SK-N-SH (cell line): ENCODE results near the gene UBE3D. TPM values are rescaled to one million over a fixed set of nuclear protein-coding genes. Genes with fewer than 3 reads are reported as not detected.

Experiments used
- CTCF ChIA-PET: fragments of 300-600, 350-600 bp; formaldehyde crosslinking; extraction: SDS; loops from one replicate; lab custom pipeline; 2021; lab: Yijun Ruan, JAX
- POLR2A ChIA-PET: fragments of 350-600 bp; sonication (Branson Sonifier 250); formaldehyde crosslinking; extraction: SDS; loops from one replicate; lab custom pipeline; 2020; ENCODE audit warnings: antibody characterized with exemption, inconsistent platforms; lab: Yijun Ruan, JAX
- DNase-seq: peaks from one replicate; pipeline ENCODE4 v3.0.0; 2012
- H2AFZ ChIP-seq: fragments of 200-600 bp; sonication (generic); 2 replicates; pipeline ENCODE4 v1.8.1; 2016; ENCODE audit warnings: antibody characterized with exemption, mild to moderate bottlenecking, low read depth
- H3F3A ChIP-seq: fragments of 200-600 bp; sonication (generic); replicated peaks from 2 replicates; pipeline ENCODE3; 2016; ENCODE audit warnings: antibody characterized with exemption, mild to moderate bottlenecking; ENCODE audit not compliant: insufficient read depth
- H3K27ac ChIP-seq, 2 experiments: fragments of 200-500 bp in 1 of 2; fragments of 200-600 bp in 1 of 2; sonication (Bioruptor generic) in 1 of 2; sonication (generic), shearing (Covaris generic) in 1 of 2; 2 replicates each; pipeline versions ENCODE4 v1.5.1 to v1.6.1; 2014 to 2016; ENCODE audit warnings: low read depth in 2 of 2, inconsistent platforms in 1 of 2, low read length in 1 of 2, mild to moderate bottlenecking in 1 of 2, mixed read lengths in 1 of 2
- H3K27me3 ChIP-seq: fragments of 200-600 bp; sonication (generic), shearing (Covaris generic); 2 replicates; pipeline ENCODE4 v1.6.1; 2016; ENCODE audit warnings: mixed run types; ENCODE audit not compliant: insufficient read depth
- H3K36me3 ChIP-seq, 2 experiments: fragments of 200-500 bp in 1 of 2; fragments of 200-600 bp in 1 of 2; sonication (Bioruptor generic) in 1 of 2; sonication (generic) in 1 of 2; replicated peaks in 1 of 2; 2 replicates each; pipeline versions ENCODE3 to v1.5.1; 2014 to 2016; ENCODE audit warnings: low read length in 1 of 2, mild to moderate bottlenecking in 1 of 2; ENCODE audit not compliant: insufficient read depth in 2 of 2, control insufficient read depth in 1 of 2
- H3K4me1 ChIP-seq, 2 experiments: fragments of 200-500 bp in 1 of 2; fragments of 200-600 bp in 1 of 2; sonication (Bioruptor generic) in 1 of 2; sonication (generic), shearing (Covaris generic) in 1 of 2; 2 replicates each; pipeline versions ENCODE4 v1.5.1 to v1.6.1; 2014 to 2016; ENCODE audit warnings: low read depth in 1 of 2, low read length in 1 of 2, mixed run types in 1 of 2; ENCODE audit not compliant: insufficient read depth in 2 of 2, control insufficient read depth in 1 of 2
- H3K4me2 ChIP-seq: fragments of 200-600 bp; sonication (generic), shearing (Covaris generic); 2 replicates; pipeline ENCODE4 v1.6.1; 2017; ENCODE audit warnings: mixed run types
- H3K4me3 ChIP-seq, 2 experiments: fragments of 200-500 bp in 1 of 2; fragments of 200-600 bp in 1 of 2; sonication (Bioruptor generic) in 1 of 2; sonication (generic), shearing (Covaris generic) in 1 of 2; 2 replicates each; pipeline versions ENCODE4 v1.5.1 to v1.8.1; 2014 to 2016; ENCODE audit warnings: low read depth in 2 of 2, inconsistent platforms in 1 of 2, low read length in 1 of 2, mild to moderate bottlenecking in 1 of 2, mixed read lengths in 1 of 2, moderate library complexity in 1 of 2
- H3K79me2 ChIP-seq: fragments of 200-600 bp; sonication (generic); 2 replicates; pipeline ENCODE4 v1.8.1; 2017; ENCODE audit warnings: mild to moderate bottlenecking; ENCODE audit not compliant: insufficient read depth
- H3K9ac ChIP-seq: fragments of 200-600 bp; sonication (generic); 2 replicates; pipeline ENCODE4 v1.6.1; 2017; ENCODE audit warnings: mixed run types
- H3K9me2 ChIP-seq: fragments of 200-600 bp; sonication (generic); 2 replicates; pipeline ENCODE4 v1.6.1; 2017; ENCODE audit warnings: mixed run types
- H3K9me3 ChIP-seq: fragments of 200-600 bp; sonication (generic); 2 replicates; pipeline ENCODE4 v1.6.1; 2017; ENCODE audit warnings: mixed run types, mild to moderate bottlenecking, moderate library complexity
- H4K20me1 ChIP-seq: fragments of 200-600 bp; sonication (generic); 2 replicates; pipeline ENCODE4 v1.6.1; 2017; ENCODE audit warnings: mild to moderate bottlenecking, mixed run types; ENCODE audit not compliant: insufficient read depth
- ELF1 ChIP-seq: IDR thresholded peaks from 2 replicates; pipeline ENCODE4 v1.4.0; 2012
- EZH2phosphoT487 ChIP-seq: fragments of 200-600 bp; sonication (generic); IDR thresholded peaks from 2 replicates; pipeline ENCODE4 v1.6.1; 2017; ENCODE audit warnings: low read depth, mixed run types, mild to moderate bottlenecking, antibody characterized with exemption, moderate library complexity, borderline replicate concordance
- FOXJ3 ChIP-seq: sonication (generic); formaldehyde crosslinking; IDR thresholded peaks from 2 replicates; pipeline ENCODE4 v1.5.1; 2020; ENCODE audit warnings: mild to moderate bottlenecking, missing genetic modification reagents
- MAX ChIP-seq: IDR thresholded peaks from 2 replicates; pipeline ENCODE4 v1.4.0; 2012; ENCODE audit warnings: low read depth
- NFIC ChIP-seq: IDR thresholded peaks from 2 replicates; pipeline ENCODE4 v1.4.0; 2012; ENCODE audit warnings: borderline replicate concordance
- NRF1 ChIP-seq: IDR thresholded peaks from 2 replicates; pipeline ENCODE4 v1.6.1; 2012; ENCODE audit warnings: low read depth, mild to moderate bottlenecking, low read length
- PBX3 ChIP-seq: IDR thresholded peaks from 2 replicates; pipeline ENCODE4; 2012
- RAD21 ChIP-seq: IDR thresholded peaks from 2 replicates; pipeline ENCODE4 v1.6.1; 2012; ENCODE audit warnings: mild to moderate bottlenecking, low read length
- REST ChIP-seq: IDR thresholded peaks from 2 replicates; pipeline ENCODE4 v1.6.1; 2012; ENCODE audit warnings: mild to moderate bottlenecking, low read depth, low read length, moderate library complexity
- SMC3 ChIP-seq: IDR thresholded peaks from 2 replicates; pipeline ENCODE4 v1.6.1; 2012; ENCODE audit warnings: low read depth, low read length, improper control_type of control experiment
- TEAD4 ChIP-seq: IDR thresholded peaks from 2 replicates; pipeline ENCODE4 v1.4.0; 2012; ENCODE audit warnings: mild to moderate bottlenecking, borderline replicate concordance; ENCODE audit not compliant: insufficient read depth
- WGBS: methylation state at CpG from one replicate; pipeline ENCODE4 v1.1.6; 2017; ENCODE audit warnings: low lambda C conversion rate; 5-methylcytosine and 5-hydroxymethylcytosine counted together
- polyA plus RNA-seq, 3 experiments: library from polyadenylated mRNA; depleted of rRNA; stranded (reverse); fragments of >200 nt; gene quantifications; 2 replicates each; pipeline ENCODE4 v1.2.3, GENCODE V29; 2012

UBE3D gene
- polyA plus RNA-seq, 1 of the 3 experiments (the other 2 are of a cell fraction) = 3.4 TPM

GRCh38 chr6:82865461-82865860 lies 200.2 kb downstream of the UBE3D start:
- POLR2A ChIA-PET = no interaction called here
- Histone ChIP-seq H3K4me1 (no peaks in the 10 kb centered on the region; a peak in 1 of 4 replicates), H3K4me3 (no peak overlapping the region), H3K4me2 (no peak overlapping the region), H3K27me3 (no peaks in the 10 kb centered on the region), H3F3A (peaks cover 5% of the 10 kb centered on the region), H3K36me3 (no peaks in the 10 kb centered on the region), H4K20me1 (no peaks in the 10 kb centered on the region), H3K9ac (no peak overlapping the region), H3K27ac (no peak overlapping the region), H3K9me2 (no peaks in the 10 kb centered on the region), H3K9me3 (peaks cover 4% of the 10 kb centered on the region; the same call in 1 of the 2 replicates), H2AFZ (no peak overlapping the region), H3K79me2 (no peaks in the 10 kb centered on the region)
- no peak for DNase-seq
- WGBS = 89% methylated on average over 3 of the region's 3 CpGs
- CTCF ChIA-PET = no interaction called here
- TF ChIP-seq MAX (no peak), TEAD4 (no peak), EZH2phosphoT487 (no peak), NFIC (no peak), PBX3 (no peak), FOXJ3 (CRISPR knock-in tag) (no peak), SMC3 (no peak), RAD21 (no peak)

- CTCF ChIA-PET = no interaction called here
- Histone ChIP-seq H3K27ac (no peak overlapping the region), H3K9ac (no peak overlapping the region), H4K20me1 (no peaks in the 10 kb centered on the region), H2AFZ (no peak overlapping the region), H3K36me3 (no peaks in the 10 kb centered on the region), H3K9me2 (no peaks in the 10 kb centered on the region), H3K4me1 (no peaks in the 10 kb centered on the region; a peak in 1 of 4 replicates), H3K27me3 (no peaks in the 10 kb centered on the region), H3K4me3 (no peak overlapping the region), H3F3A (peaks cover 5% of the 10 kb centered on the region), H3K9me3 (peaks cover 4% of the 10 kb centered on the region; the same call in 1 of the 2 replicates), H3K79me2 (no peaks in the 10 kb centered on the region), H3K4me2 (no peak overlapping the region)
- POLR2A ChIA-PET = no interaction called here
- no peak for TF ChIP-seq EZH2phosphoT487
- no peak for TF ChIP-seq NRF1
- no peak for TF ChIP-seq TEAD4
- TF ChIP-seq REST = no peak
- TF ChIP-seq NFIC = no peak
- no peak for TF ChIP-seq MAX
- TF ChIP-seq ELF1 = no peak
- no peak for DNase-seq
Observed at GRCh38 chr6:82863781-82864180, 201.9 kb downstream of the UBE3D start.
